GM18867 (cell line): ENCODE data around the gene CC2D2A.

ENCODE experiments used
- ATAC-seq: cut with Tn5 transposase; IDR thresholded peaks from one replicate; pipeline ENCODE4 v1.9.1; 2021; ENCODE audit warnings: mild to moderate bottlenecking, moderate library complexity; ENCODE audit not compliant: unreplicated experiment

The CC2D2A gene

GRCh38 chr4:15459706-15460105 is 10.0 kb upstream of the CC2D2A start:
- no peak for ATAC-seq

- ATAC-seq: no peak
These were observed 3.1 kb upstream of the CC2D2A start for GRCh38 chr4:15466596-15466995.

GRCh38 chr4:15470128-15470475 is 420 bp downstream of the CC2D2A start:
- ATAC-seq: no peak

GRCh38 chr4:15476396-15476795 is 6.7 kb downstream of the CC2D2A start:
- no peak for ATAC-seq

GRCh38 chr4:15478724-15479088 is 9.0 kb downstream of the CC2D2A start:
- ATAC-seq: no peak

- no peak for ATAC-seq
These were observed 9.6 kb downstream of the CC2D2A start for GRCh38 chr4:15479089-15479912.

GRCh38 chr4:15479913-15480185 is 10.2 kb downstream of the CC2D2A start:
- no peak for ATAC-seq

GRCh38 chr4:15481961-15482745 is 12.5 kb downstream of the CC2D2A start:
- ATAC-seq: no peak

GRCh38 chr4:15482842-15483241 is 13.2 kb downstream of the CC2D2A start:
- no peak for ATAC-seq

GRCh38 chr4:15488136-15488535 is 18.5 kb downstream of the CC2D2A start:
- no peak for ATAC-seq

GRCh38 chr4:15488658-15489470 is 19.2 kb downstream of the CC2D2A start:
- ATAC-seq: no peak

- no peak for ATAC-seq
These were observed 19.9 kb downstream of the CC2D2A start for GRCh38 chr4:15489551-15489950.

- no peak for ATAC-seq
These were observed 23.7 kb downstream of the CC2D2A start for GRCh38 chr4:15493411-15493810.

GRCh38 chr4:15495621-15496020 is 25.9 kb downstream of the CC2D2A start:
- no peak for ATAC-seq

GRCh38 chr4:15498356-15498755 is 28.7 kb downstream of the CC2D2A start:
- no peak for ATAC-seq

- ATAC-seq: no peak
These were observed 31.0 kb downstream of the CC2D2A start for GRCh38 chr4:15500701-15501100.

- ATAC-seq: no peak
These were observed 32.3 kb downstream of the CC2D2A start for GRCh38 chr4:15501941-15502340.

- ATAC-seq: no peak
These were observed 32.7 kb downstream of the CC2D2A start for GRCh38 chr4:15502384-15502783.

- no peak for ATAC-seq
These were observed 34.4 kb downstream of the CC2D2A start for GRCh38 chr4:15504041-15504440.

GRCh38 chr4:15506464-15506863 is 36.8 kb downstream of the CC2D2A start:
- ATAC-seq: no peak

- ATAC-seq: no peak
These were observed 38.0 kb downstream of the CC2D2A start for GRCh38 chr4:15507679-15508078.

GRCh38 chr4:15510961-15511360 is 41.3 kb downstream of the CC2D2A start:
- no peak for ATAC-seq
